A204.1 (cell line): Measurements from ENCODE around the gene THAP6.
"Not testable (repeated sequence)": the region's sequence is repeated elsewhere in the genome, so short reads cannot be mapped to it uniquely, and the experiment has no call there.

Source experiments
- FAIRE-seq: peaks from 2 replicates; lab custom pipeline; 2012; peaks lifted over from hg19 to GRCh38; lab: Jason Lieb, UNC

Gene THAP6

GRCh38 chr4:75525910-75526309 lies 11.6 kb downstream of the THAP6 start:
- FAIRE-seq, result no peak

GRCh38 chr4:75527482-75527881 lies 13.2 kb downstream of the THAP6 start:
- FAIRE-seq, result no peak

GRCh38 chr4:75530556-75531322 lies 16.5 kb downstream of the THAP6 start:
- FAIRE-seq, result no peak

DNA sequence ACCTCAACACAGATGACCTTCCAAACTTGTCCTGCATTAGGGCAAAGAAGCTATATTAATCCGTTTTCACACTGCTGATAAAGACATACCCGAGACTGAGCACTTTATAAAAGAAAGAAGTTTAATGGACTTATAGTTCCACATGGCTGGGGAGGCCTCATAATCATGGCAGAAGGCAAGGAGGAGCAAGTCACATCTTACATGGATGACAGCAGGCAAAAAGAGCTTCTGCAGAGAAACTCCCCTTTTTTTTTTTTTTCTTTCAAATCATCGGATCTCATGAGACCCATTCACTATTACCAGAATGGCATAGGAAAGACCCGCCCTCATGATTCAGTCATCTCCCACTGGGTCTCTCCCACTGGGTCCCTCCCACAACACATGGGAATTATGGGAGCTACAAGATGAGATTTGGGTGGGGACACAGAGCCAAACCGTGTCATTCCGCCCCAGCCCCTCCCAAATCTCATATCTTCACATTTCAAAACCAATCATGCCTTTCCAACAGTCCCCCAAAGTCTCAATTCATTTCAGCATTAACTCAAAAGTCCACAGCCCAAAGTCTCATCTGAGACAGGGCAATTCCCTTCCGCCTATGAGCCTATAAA lies 17.4 kb downstream of the THAP6 start:
- not testable (repeated sequence) for FAIRE-seq

GRCh38 chr4:75533339-75533887 lies 19.1 kb downstream of the THAP6 start:
- FAIRE-seq, result not testable (repeated sequence)

GRCh38 chr4:75533926-75534325 lies 19.7 kb downstream of the THAP6 start:
- not testable (repeated sequence) for FAIRE-seq

GRCh38 chr4:75537308-75537707 lies 23.0 kb downstream of the THAP6 start:
- not testable (repeated sequence) for FAIRE-seq

GRCh38 chr4:75542824-75543223 lies 28.6 kb downstream of the THAP6 start:
- no peak for FAIRE-seq

DNA sequence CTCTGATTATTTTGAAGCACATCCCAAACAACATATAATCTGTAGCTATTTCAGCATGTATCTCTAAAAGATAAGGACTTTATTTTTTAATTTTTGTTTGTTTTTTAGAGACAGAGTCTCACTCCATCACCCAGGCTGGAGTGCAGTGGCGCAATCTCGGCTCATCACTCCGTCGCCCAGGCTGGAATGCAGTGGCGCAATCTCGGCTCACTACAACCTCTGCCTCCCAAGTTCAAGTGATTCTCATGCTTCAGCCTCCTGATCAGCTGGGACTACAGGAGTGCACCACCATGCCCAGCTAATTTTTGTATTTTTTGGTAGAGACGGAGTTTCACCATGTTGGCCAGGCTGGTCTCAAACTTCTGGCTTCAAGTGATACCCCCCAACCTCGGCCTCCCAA lies 29.9 kb downstream of the THAP6 start:
- not testable (repeated sequence) for FAIRE-seq

GRCh38 chr4:75544870-75545269 lies 30.6 kb downstream of the THAP6 start:
- FAIRE-seq, result no peak

DNA sequence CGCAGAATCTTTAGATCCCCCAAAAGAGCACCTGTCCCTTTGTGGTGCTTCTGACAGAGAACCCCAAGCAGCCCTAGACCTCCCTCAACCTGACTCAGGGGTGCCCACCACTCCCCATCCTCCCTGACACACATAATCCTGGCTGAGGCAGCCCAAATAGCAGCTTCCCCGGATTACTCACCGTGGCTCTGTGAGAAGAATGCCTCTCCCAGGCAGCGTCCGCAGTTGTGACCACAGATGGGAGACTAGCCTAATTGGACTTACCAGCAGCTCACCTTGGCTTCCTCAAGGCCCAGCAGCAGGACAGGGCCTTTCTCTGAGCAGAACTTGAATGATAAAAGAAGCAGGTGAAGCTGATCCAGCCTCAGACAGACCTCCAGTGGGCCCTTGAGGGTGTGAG lies 31.3 kb downstream of the THAP6 start:
- no peak for FAIRE-seq

DNA sequence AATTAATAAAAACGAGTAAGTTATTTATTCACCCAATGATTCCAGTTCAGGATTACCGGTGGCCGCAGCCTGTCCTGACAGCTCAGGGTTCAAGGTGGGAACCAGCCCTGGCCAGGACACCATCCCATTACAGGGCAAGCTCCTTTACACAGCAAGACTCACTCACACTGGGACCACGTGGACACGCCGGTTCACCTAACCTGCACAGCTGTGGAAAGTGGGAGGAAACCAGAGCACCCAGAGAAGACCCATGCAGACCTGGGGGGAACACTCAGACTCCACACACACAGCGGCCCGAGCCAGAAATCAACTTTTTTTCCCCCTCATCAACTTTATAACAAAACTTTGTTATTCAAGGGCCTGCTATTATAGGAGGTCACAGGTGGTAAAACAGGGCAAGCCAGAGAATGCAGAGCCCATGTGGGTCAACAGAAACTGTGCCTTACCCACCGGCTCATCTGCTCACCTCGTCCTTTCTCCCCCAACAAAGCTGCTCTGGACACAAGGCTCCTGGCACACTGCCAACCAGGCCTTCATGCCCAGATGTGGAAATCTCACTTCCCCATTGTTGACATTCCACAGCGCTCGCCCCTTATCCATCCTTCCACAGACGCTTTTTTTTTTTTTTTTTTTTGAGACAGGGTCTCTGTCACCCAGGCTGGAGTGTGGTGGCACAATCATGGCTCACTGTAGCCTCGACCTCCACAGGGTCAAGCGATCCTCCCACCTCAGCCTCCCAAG lies 33.5 kb downstream of the THAP6 start:
- no peak for FAIRE-seq

- no peak for FAIRE-seq
These were observed 34.7 kb downstream of the THAP6 start for GRCh38 chr4:75549019-75549418.

DNA sequence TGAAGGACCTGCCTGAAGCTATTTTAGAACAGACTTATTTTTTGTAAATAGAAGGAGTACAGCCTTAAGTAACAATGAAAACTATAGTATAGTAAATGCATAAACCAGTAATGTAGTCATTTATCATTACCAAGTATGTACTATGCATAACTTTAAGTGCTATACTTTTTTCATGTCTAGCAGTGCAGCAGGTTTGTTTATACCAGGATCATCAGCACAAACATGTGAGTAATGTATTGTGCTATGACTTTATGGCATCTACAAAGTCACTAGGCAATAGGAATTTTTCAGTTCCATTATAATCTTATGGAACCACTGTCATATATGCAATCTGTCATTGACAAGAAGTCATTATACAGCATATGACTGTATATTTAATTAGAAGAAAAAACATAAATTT lies 38.2 kb downstream of the THAP6 start:
- no peak for FAIRE-seq

DNA sequence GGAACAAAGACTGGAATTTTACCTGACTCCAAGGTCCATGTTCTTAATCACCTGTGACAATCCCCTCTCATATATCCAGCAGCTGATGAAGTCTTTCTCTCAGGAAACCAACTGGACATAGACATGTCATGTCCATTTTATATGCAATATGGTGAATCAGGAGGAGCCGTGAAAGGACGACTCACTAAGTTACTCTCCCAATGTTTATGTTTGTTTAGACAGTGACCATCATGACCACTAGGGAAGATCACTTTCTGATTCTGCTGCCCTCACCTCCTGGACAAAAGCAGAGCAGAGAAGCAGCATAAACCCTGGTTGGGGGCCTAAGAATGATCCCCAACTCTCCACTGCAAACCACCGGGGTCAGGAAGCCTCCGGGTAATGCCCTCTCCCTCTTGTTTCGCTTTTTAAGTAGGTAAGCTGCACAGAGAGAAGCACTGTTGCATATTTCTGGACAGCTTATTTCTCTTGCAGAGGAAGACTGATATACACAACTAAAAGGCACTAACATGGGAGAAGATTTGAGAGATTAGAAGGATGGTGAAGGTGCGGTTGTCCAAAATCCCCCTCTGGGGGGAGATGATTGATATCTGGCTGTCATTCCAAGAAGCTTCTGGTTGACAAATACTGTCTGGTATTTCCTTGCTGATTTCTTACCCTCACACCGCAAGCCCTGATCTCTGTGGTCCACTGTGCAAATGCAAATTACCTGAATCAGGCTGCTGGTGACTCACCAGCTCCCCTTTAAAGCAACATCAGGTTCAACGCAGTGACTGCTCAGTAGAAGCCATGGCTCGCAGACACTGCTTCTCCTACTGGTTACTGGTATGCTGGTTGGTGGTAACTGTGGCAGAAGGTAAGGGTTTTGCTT lies 41.3 kb downstream of the THAP6 start, which contains the start of gene ODAPH:
Gene ODAPH (plus strand): TSS at position 773 of the 871 bp plus-strand sequence. CDS start 17 bp downstream, at position 790.
- FAIRE-seq, result no peak

GRCh38 chr4:75557696-75558095 lies 43.4 kb downstream of the THAP6 start:
- FAIRE-seq, result no peak

DNA sequence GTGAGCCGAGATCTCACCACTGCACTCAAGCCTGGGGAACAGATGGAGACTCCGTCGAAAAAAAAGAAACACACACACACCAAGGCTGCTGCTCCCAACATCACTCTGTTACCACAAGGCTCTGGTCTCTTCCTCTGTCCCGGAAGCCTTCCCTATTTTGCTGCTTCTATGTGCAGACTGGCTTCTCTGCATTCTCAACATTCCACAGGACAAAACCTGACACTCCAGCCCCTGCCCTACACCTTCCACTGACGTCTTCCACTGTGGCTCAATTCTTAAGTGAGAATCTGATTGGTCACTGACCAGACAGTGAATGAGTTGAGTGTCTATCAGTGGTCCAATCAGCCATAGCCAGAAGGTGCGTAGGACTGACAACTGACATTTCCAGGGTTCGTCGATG lies 47.5 kb downstream of the THAP6 start:
- no peak for FAIRE-seq

GRCh38 chr4:75564023-75564422 lies 49.8 kb downstream of the THAP6 start:
- FAIRE-seq, result no peak

DNA sequence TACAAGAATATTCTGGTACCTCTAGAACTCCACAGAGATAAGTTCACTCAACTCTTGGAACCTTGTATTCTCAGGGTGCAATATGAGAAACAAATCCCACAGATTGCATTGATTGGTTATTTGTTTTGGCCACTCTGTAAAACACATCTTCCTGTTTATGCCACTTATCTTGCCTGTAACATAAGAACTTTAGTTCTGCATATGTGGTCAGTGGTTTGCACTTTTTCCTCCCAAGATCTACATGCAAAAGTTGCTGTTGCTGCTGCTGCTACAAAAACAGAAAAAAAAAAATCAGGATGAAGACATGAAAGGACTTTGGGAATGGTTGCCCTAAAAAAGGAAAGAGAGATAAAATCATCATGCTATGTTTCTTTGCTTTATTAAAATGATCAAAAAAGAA lies 51.2 kb downstream of the THAP6 start:
- FAIRE-seq, result no peak

DNA sequence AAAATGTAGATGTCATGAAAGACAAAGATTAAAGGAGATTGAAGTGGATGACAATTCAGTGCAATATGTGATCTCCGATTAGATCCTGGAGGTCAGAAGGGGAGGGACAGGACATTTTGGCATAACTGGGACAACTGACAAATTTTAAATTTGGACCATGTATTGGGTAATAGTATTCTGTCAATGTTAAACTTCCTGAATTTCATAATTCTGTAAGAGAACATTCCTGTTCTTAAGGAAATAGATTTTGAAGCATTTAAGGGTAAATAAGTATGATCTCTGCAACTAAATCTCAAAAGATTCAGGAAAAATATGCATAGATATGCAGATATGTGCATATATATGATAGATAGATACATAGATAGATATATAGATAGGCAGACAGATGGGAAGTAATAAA lies 52.6 kb downstream of the THAP6 start:
- no peak for FAIRE-seq

GRCh38 chr4:75567725-75568124 lies 53.5 kb downstream of the THAP6 start:
- no peak for FAIRE-seq
